Measurements from ENCODE around the gene ETV3.

ETV3 gene

GRCh38 chr1:157161901-157162300 is 23.7 kb upstream of the ETV3 start:
- DNase-seq (ENCODE audit: low spot score): no peak

- no peak for DNase-seq (ENCODE audit: low spot score)
Observed at GRCh38 chr1:157158967-157159366, 20.8 kb upstream of the ETV3 start.

DNA sequence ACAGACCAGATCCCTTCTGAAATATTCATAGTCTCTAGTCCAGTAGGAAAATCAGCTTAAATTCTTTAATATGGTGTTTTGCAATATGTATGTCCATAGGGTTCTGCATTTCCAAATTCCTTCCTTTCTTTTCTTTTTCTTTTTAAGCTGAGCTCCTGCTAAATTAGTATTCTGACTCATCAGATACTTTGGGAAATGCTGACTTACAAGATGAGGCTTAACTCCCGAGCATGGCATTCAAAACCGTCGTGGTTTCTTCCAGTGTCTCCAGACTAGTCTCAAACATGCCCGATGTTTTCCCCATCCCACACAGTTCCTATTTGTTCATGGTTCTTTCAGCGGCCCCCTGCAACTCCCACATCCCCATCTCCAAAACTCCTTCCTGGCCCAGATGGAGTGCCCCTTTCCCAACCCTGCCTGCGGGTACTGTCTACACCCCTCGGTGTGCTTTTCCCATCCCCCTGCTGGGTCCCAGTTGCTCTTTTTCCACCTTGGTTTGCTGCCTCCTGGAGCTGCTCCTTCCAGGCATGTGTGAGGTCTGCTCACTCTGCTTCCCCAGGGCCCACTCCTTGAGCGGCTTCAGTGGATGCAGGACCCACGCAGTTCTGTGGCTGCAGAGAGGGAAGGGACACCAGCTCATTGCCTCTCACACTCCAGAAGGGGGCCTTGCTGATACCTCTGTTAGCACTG is 19.5 kb upstream of the ETV3 start:
- DNase-seq (ENCODE audit: low spot score): no peak

DNA sequence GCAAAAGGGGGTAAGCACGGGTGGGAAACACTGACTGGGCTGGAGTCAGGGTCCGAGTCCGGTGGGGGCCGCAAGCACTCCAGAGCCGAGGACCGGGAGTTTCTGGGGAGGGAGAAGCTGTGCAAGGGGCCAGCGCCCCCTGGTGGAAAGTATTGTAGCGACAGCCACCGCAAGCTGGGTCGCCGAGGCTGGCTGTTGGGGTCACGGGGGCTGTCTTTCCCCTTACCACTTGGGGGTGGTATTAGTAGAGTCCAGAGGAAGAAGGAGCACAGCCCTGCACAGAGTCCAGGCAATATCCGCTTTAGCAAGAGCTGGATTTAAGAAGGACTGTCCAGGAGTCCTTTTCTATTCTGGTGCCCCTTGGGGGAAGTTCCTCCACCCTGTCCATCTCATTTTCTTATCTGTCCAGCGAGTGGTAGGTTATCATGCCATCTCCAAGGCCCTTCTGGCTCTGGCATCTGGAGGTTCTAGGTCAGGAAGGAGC is 17.9 kb upstream of the ETV3 start:
- peak; percentile 84 for DNase-seq (ENCODE audit: low spot score)

DNA sequence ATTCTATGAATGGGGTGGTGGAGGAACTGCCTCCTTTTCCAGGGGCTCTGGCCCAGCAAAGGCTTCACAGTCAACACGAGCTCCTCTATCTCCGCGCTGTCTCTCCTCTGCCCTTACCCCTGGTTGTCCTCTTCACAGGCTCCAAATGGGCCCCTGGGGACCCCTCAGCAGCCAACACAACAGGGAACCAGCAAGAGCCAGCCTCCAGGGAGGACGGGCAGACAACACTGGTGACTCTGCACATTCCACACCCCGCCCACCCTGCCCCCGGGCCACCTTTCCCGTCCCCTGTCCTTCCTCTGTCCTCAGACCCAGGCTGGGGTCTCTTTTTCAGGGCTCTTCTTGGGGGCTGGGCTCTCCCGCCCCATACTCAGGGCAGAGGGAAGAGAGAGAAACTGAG is 17.5 kb upstream of the ETV3 start:
- DNase-seq (ENCODE audit: low spot score): no peak

DNA sequence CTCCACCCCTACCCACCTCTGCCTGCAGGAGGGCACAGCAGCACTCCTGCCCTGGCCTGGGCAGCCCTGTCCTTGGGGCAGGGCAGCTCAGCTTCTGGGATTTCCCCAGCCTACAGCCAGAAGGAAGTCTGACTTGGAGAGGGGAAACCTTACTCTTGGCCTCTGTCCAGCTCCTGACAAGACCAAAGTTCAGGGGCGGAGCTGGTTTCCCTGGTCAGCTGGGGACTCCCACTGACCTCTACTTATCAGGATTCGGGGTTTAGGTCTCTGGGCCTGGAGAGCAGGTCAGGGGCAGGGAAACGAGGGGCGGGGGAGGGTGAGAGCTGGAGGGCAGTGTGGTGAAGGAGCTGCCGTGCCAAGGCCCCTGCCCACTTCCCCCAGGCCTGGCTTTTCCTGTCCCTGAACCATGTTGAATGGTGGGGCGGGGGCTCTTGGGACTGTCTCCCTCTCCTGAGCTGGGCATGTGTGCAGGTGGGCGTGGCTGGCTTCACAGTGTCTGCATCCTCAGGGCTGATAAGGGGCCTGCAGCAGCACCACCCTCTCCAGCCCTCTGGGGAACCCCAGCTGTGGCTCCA is 16.8 kb upstream of the ETV3 start:
- DNase-seq (ENCODE audit: low spot score): no peak

- no peak for DNase-seq (ENCODE audit: low spot score)
Observed at GRCh38 chr1:157154291-157154690, 16.1 kb upstream of the ETV3 start.

- no peak for DNase-seq (ENCODE audit: low spot score)
Observed at GRCh38 chr1:157153746-157154145, 15.6 kb upstream of the ETV3 start.

GRCh38 chr1:157152510-157152909 is 14.3 kb upstream of the ETV3 start:
- DNase-seq (ENCODE audit: low spot score): no peak

GRCh38 chr1:157151506-157151905 is 13.3 kb upstream of the ETV3 start:
- no peak for DNase-seq (ENCODE audit: low spot score)

GRCh38 chr1:157151073-157151472 is 12.9 kb upstream of the ETV3 start:
- DNase-seq (ENCODE audit: low spot score): no peak

DNA sequence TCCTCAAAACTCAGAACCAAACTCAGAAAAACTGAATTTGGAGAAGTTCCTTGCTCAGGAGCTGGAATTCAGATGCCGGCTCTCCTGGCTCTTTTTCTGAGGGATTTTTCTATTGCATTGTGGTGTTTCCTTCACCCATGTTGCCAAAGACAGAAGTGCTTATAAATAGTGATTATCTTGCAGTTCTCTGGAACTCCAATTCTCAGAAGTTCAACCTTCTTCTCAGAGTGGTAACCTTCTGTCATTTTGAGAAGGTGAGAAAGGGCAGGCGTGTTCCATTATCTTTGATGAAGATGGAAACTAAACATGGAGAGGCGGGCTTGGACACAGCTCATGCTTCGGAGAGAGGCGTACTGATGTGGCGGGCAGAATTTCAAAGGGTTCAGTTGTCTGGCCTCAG is 12.4 kb upstream of the ETV3 start:
- no peak for DNase-seq (ENCODE audit: low spot score)

GRCh38 chr1:157147906-157148700 is 9.9 kb upstream of the ETV3 start:
- DNase-seq (ENCODE audit: low spot score): no peak

DNA sequence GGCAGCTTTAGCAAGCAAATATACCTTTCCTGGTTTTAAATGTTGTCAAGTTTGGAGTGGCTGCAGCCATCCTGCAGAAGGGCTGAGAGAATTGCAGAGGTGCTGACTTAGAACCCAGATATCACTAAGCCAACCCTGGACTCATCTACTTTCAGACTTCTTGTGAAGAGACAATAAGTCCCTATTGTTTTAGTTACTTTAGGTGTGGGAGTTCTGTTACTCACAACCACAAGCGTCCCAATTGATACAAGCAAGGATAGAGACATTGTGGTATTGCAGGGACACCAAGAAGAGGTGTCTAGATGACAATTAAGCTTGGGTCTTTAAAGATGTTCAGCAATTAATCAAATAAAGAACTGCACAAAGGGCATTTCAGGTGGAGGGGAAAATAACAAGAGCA is 8.8 kb upstream of the ETV3 start:
- no peak for DNase-seq (ENCODE audit: low spot score)

- DNase-seq (ENCODE audit: low spot score): no peak
Observed at GRCh38 chr1:157146244-157146643, 8.0 kb upstream of the ETV3 start.

- no peak for DNase-seq (ENCODE audit: low spot score)
Observed at GRCh38 chr1:157145076-157145475, 6.9 kb upstream of the ETV3 start.

DNA sequence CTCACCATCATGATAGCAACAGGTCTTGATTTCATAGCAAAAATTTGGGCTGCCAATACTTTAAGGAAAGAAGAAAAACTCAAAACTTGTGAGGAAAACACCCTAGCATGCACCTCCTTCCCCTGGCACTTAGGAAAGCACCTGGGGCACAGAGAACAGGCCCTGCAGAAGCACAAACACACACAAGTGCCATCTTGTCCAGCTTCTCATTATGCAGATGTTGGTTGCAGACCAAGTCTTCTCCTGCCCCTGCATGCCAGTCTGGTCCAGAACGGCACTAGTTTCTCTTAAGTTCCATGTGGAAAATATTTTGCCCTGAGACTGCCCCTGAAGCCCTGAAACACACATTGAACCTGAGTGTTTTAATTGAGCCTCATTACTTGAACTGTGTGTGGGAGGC is 6.3 kb upstream of the ETV3 start:
- no peak for DNase-seq (ENCODE audit: low spot score)

DNA sequence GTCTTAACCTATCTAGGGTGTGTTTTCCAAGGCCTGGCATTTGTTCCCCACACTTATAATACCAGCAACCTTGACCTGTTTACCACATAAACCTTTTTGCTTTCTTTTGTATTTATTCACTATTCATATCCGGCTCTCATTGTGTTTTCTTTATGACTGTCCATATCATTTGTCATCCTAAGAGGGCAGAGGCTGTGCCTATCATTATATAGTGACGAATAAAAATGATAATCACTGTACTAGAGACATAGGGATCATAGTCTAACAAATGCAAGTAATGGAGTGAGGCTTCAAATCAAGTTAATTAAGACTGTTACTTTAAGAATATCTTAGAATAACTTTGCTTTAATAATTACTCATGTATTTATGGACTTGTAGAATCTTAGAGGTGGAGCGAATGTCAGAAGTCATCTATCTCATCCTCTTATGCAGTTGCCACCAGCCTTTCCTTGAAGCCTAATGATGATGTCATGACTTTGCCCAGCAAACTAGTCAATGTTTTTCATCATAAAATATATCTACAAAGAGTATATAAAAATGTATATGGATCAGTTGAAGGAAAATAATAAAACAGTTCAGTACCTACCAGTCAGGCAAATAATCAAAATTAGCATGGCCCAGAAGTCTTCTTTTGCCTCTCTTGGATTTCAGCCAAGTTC is 4.7 kb upstream of the ETV3 start:
- DNase-seq (ENCODE audit: low spot score): no peak

DNA sequence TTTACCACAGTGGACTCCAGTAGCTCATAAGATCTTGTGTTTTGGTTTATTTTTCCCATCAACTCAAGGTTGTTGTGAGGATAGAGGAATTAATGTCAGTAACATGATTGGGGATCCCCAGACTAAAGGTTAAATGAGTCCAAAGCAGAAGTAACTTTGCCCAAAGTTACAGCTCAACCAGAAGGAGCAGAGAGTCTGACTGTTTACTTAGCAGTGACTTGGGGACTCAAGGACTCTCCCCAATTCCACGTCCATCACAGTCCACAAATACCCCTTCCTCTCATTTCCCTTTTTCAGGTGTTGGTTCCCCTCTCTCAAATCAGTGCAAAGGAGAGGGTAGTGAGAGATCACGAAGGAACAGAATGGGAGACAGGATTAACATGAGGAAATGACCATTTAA is 4.0 kb upstream of the ETV3 start:
- no peak for DNase-seq (ENCODE audit: low spot score)

- no peak for DNase-seq (ENCODE audit: low spot score)
Observed at GRCh38 chr1:157141212-157141855, 3.1 kb upstream of the ETV3 start.

GRCh38 chr1:157140063-157140588 is 1.9 kb upstream of the ETV3 start:
- no peak for DNase-seq (ENCODE audit: low spot score)
